Mammary epithelial cell (primary cell): ENCODE measurements around the gene SPOCD1.

Experiments
- CTCF ChIP-seq, 2 donors: IDR thresholded peaks in 1 of 2; conservative IDR thresholded peaks in 1 of 2; 2 replicates each; pipeline ENCODE4 v1.5.1; 2011 to 2012; ENCODE audit warnings: inconsistent platforms in 2 of 2, low read length in 2 of 2, mild to moderate bottlenecking in 2 of 2, control low read depth in 1 of 2, low read depth in 1 of 2; ENCODE audit not compliant: insufficient read depth in 1 of 2; ENCODE audit errors: extremely low read depth in 1 of 2
- EZH2 ChIP-seq: IDR thresholded peaks from 2 replicates; pipeline ENCODE4 v1.6.1; 2012; ENCODE audit warnings: low read length, inconsistent platforms, borderline replicate concordance

- no peak for TF ChIP-seq CTCF (conservative IDR thresholded peaks at IDR 0.05 in 1 of 2, IDR thresholded peaks at IDR 0.05 in 1 of 2; ENCODE audit: extremely low read depth in 1 of 2, insufficient read depth in 1 of 2, low read depth in 1 of 2, low read length in 2 of 2)
- no peak for TF ChIP-seq EZH2
These were observed 56.4 kb downstream of the SPOCD1 start for GRCh38 chr1:31759298-31760023.
